ENCODE data around the gene CR1L. TPM values are rescaled to one million over a fixed set of nuclear protein-coding genes. Genes with fewer than 3 reads are reported as not detected.

CR1L gene
- total and polyA plus RNA-seq, 9 of the 15 experiments (the other 6 are each of a cell fraction or from before 2014, with no cell fraction given), result 10.1 to 74.8 (median 34.3) TPM

DNA sequence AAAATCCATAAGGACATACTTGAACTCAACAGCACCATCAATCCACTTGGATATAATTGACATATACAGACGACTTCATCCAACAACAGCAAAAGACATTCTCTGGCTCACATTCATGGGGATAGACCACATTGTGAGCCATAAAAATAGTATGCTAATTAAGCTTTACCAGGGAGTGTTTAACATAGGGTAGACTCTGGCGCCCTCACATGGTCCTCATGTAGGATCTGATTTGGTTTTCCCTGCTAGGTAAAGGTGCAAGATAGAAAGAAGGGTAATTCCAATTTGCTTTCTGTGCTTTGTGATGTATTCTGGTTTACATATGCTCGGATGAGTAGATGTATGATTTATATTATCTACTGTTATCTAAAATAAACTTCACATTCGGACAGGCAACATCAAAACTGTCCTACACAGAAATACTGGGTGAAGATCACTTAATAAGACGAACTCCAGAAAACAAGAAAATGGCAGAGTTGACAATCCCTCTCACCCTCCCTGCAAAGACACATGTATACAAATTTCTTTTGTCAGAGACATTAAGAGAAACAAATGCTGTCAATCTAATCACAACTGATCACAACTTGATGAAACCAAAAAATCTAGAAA, 27.7 kb downstream of the CR1L start (continued):
- TF ChIP-seq KAT7 (CRISPR knock-in tag; IDR thresholded peaks at IDR 0.05; ENCODE audit: borderline replicate concordance) (no peak), STAT5A (IDR thresholded peaks at IDR 0.05; ENCODE audit: borderline replicate concordance, low read length) (no peak), TAL1 (IDR thresholded peaks at IDR 0.05) (no peak), POLR2AphosphoS5 (IDR thresholded peaks at IDR 0.05; ENCODE audit: control insufficient read depth, insufficient read depth, low read depth, low read length) (no peak), DPF2 (IDR thresholded peaks at IDR 0.05) (0 out of 2 replicates have a peak, but pooled peaks have one; percentile 8), FOSL1 (tag; conservative IDR thresholded peaks at IDR 0.05) (peak; percentile 9; the same call in 1 of the 2 replicates), PTRF (tag; IDR thresholded peaks at IDR 0.05) (no peak), ARID2 (IDR thresholded peaks at IDR 0.05) (peak; percentile 72; the same call in 1 of the 2 replicates), NONO (IDR thresholded peaks at IDR 0.05; ENCODE audit: low read depth in 2 of 2, low read length in 1 of 2) (no peak), KLF1 (tag; IDR thresholded peaks at IDR 0.05) (no peak), ILF3 (IDR thresholded peaks at IDR 0.05; ENCODE audit: borderline replicate concordance) (no peak), ZNF232 (CRISPR knock-in tag; IDR thresholded peaks at IDR 0.05) (no peak), ZKSCAN1 (IDR thresholded peaks at IDR 0.05; ENCODE audit: low read depth, low read length) (no peak), MXI1 (IDR thresholded peaks at IDR 0.05; ENCODE audit: low read depth, low read length) (no peak), THRAP3 (IDR thresholded peaks at IDR 0.05; ENCODE audit: borderline replicate concordance) (no peak), ADNP (tag; IDR thresholded peaks at IDR 0.05) (no peak), ZBTB11 (CRISPR knock-in tag; IDR thresholded peaks at IDR 0.05) (no peak), TRIM28 (IDR thresholded peaks at IDR 0.05) (no peak), ZNF121 (CRISPR knock-in tag; conservative IDR thresholded peaks at IDR 0.05) (no peak), PHF8 (IDR thresholded peaks at IDR 0.05; ENCODE audit: borderline replicate concordance, low read length) (no peak), CEBPG (CRISPR knock-in tag; IDR thresholded peaks at IDR 0.05) (no peak), CEBPG (tag; conservative IDR thresholded peaks at IDR 0.05 in 1 of 2, IDR thresholded peaks at IDR 0.05 in 1 of 2) (no peak), BMI1 (IDR thresholded peaks at IDR 0.05; ENCODE audit: low read length) (no peak)
- TF ChIP-seq, protein P1, sequence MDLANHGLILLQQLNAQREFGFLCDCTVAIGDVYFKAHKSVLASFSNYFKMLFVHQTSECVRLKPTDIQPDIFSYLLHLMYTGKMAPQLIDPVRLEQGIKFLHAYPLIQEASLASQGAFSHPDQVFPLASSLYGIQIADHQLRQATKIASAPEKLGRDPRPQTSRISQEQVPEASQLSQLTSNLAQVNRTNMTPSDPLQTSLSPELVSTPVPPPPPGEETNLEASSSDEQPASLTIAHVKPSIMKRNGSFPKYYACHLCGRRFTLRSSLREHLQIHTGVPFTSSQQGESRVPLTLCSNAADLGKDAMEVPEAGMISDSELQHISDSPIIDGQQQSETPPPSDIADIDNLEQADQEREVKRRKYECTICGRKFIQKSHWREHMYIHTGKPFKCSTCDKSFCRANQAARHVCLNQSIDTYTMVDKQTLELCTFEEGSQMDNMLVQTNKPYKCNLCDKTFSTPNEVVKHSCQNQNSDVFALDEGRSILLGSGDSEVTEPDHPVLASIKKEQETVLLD (IDR thresholded peaks at IDR 0.05), result no peak
- TF ChIP-seq, protein P2, sequence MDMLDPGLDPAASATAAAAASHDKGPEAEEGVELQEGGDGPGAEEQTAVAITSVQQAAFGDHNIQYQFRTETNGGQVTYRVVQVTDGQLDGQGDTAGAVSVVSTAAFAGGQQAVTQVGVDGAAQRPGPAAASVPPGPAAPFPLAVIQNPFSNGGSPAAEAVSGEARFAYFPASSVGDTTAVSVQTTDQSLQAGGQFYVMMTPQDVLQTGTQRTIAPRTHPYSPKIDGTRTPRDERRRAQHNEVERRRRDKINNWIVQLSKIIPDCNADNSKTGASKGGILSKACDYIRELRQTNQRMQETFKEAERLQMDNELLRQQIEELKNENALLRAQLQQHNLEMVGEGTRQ (CRISPR knock-in tag; IDR thresholded peaks at IDR 0.05), result no peak

Measured in K562 (cell line).